NOMO-1 treated with dmso at 0.1 percent for 144 hours (cell line): Measurements from ENCODE around the gene SPOCK1.

Experiments
- DNase-seq: peaks from one replicate; lab custom pipeline; 2025; ENCODE audit not compliant: unreplicated experiment; lab: John Stamatoyannopoulos, UW

Gene SPOCK1

GRCh38 chr5:137333475-137333874 is 165.7 kb downstream of the SPOCK1 start:
- DNase-seq = no peak

- DNase-seq = no peak
Observed at GRCh38 chr5:137332296-137332695, 166.8 kb downstream of the SPOCK1 start.

GRCh38 chr5:137329586-137330296 is 169.4 kb downstream of the SPOCK1 start:
- no peak for DNase-seq

GRCh38 chr5:137328991-137329390 is 170.1 kb downstream of the SPOCK1 start:
- DNase-seq = no peak

GRCh38 chr5:137328463-137328862 is 170.7 kb downstream of the SPOCK1 start:
- no peak for DNase-seq

- no peak for DNase-seq
Observed at GRCh38 chr5:137325721-137326120, 173.4 kb downstream of the SPOCK1 start.

GRCh38 chr5:137320056-137321045 is 178.8 kb downstream of the SPOCK1 start:
- DNase-seq = peak; percentile 17

GRCh38 chr5:137318027-137318426 is 181.1 kb downstream of the SPOCK1 start:
- DNase-seq = no peak

GRCh38 chr5:137316346-137316736 is 182.8 kb downstream of the SPOCK1 start:
- DNase-seq = no peak

GRCh38 chr5:137315534-137316345 is 183.4 kb downstream of the SPOCK1 start:
- no peak for DNase-seq

- DNase-seq = no peak
Observed at GRCh38 chr5:137315109-137315508, 184.0 kb downstream of the SPOCK1 start.

- no peak for DNase-seq
Observed at GRCh38 chr5:137313526-137314175, 185.5 kb downstream of the SPOCK1 start.

- DNase-seq = no peak
Observed at GRCh38 chr5:137312011-137312410, 187.1 kb downstream of the SPOCK1 start.

GRCh38 chr5:137310051-137310730 is 188.9 kb downstream of the SPOCK1 start:
- DNase-seq = no peak

GRCh38 chr5:137309290-137309689 is 189.8 kb downstream of the SPOCK1 start:
- DNase-seq = no peak

GRCh38 chr5:137308311-137308710 is 190.8 kb downstream of the SPOCK1 start:
- no peak for DNase-seq

GRCh38 chr5:137306903-137307302 is 192.2 kb downstream of the SPOCK1 start:
- DNase-seq = no peak

- no peak for DNase-seq
Observed at GRCh38 chr5:137305971-137306602, 193.0 kb downstream of the SPOCK1 start.

GRCh38 chr5:137304226-137304874 is 194.8 kb downstream of the SPOCK1 start:
- DNase-seq = no peak
